ENCODE results near the gene ASAP2.

Gene ASAP2

DNA sequence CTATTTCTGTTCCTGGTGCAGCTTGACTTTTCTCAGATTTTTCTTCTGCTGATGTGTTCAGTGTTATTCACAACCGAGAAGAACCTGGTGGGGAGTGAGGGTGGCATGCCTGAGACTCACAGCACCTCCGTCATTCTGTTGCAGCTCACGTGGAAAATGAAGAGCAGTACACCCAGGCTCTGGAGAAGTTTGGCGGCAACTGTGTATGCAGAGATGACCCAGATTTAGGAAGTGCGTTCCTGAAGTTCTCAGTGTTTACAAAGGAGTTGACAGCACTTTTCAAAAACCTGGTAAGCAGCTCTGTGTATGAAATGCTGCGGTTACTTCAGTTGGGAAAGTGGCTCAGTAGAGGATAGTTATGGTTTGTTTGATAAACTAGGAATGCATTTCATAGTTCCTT lies 90.5 kb downstream of the ASAP2 start:
- no peak overlapping the region for H3K4me3 ChIP-seq (replicated peaks; ENCODE audit: low read depth, low read length)

DNA sequence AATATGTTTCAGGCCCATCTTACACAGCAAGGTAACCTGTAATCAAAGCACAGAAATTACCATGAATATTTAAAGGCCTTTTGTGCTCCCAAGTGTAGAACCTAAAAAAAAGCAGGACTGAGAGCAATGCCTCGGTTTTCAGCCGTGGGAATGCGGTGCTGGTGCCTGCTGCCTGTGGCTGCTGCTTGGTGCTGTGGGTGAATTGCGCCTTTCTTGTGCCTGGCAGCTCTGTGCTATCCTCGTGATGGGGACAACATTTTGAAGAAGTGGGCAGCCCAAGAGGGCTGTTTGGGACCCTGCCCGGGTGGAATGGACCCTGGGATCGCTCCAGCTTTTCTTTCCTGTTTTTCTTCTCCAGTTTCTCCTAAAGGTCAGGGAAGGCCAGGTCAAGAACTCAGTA lies 91.2 kb downstream of the ASAP2 start:
- DNase-seq (ENCODE audit: extremely low read depth, low read depth): no peak
- no peak overlapping the region for H3K4me3 ChIP-seq (replicated peaks; ENCODE audit: low read depth, low read length)
- TF ChIP-seq, protein P1, sequence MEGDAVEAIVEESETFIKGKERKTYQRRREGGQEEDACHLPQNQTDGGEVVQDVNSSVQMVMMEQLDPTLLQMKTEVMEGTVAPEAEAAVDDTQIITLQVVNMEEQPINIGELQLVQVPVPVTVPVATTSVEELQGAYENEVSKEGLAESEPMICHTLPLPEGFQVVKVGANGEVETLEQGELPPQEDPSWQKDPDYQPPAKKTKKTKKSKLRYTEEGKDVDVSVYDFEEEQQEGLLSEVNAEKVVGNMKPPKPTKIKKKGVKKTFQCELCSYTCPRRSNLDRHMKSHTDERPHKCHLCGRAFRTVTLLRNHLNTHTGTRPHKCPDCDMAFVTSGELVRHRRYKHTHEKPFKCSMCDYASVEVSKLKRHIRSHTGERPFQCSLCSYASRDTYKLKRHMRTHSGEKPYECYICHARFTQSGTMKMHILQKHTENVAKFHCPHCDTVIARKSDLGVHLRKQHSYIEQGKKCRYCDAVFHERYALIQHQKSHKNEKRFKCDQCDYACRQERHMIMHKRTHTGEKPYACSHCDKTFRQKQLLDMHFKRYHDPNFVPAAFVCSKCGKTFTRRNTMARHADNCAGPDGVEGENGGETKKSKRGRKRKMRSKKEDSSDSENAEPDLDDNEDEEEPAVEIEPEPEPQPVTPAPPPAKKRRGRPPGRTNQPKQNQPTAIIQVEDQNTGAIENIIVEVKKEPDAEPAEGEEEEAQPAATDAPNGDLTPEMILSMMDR (IDR thresholded peaks at IDR 0.05; ENCODE audit: low read depth, low read length, missing control alignments): no peak

More for the DNA sequence above, 90.5 kb downstream of the ASAP2 start:
- TF ChIP-seq, protein P1 (IDR thresholded peaks at IDR 0.05; ENCODE audit: low read depth, low read length, missing control alignments): no peak
- no peak for DNase-seq (ENCODE audit: extremely low read depth, low read depth)

DNA sequence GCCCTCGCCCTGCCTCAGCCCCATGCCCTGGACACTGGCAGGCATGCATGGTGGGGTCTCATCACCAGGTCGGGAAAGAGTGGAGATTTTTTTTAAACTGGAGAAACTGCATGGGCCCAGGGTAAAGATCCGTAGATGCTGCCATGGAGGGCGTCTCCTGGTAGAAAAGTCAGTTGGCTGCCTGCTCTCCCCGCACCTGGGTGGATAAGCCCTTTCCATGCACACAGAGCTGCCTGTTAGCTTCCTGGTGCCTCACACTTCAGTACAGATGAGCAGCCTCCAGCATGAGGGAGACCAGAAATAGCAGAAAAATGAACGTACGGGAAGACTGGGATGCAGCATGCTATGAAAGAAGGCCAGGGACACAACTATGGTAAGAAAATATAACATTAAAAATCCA lies 92.0 kb downstream of the ASAP2 start:
- no peak for DNase-seq (ENCODE audit: extremely low read depth, low read depth)
- H3K4me3 ChIP-seq (replicated peaks; ENCODE audit: low read depth, low read length): no peak overlapping the region
- TF ChIP-seq, protein P1 (IDR thresholded peaks at IDR 0.05; ENCODE audit: low read depth, low read length, missing control alignments): no peak

DNA sequence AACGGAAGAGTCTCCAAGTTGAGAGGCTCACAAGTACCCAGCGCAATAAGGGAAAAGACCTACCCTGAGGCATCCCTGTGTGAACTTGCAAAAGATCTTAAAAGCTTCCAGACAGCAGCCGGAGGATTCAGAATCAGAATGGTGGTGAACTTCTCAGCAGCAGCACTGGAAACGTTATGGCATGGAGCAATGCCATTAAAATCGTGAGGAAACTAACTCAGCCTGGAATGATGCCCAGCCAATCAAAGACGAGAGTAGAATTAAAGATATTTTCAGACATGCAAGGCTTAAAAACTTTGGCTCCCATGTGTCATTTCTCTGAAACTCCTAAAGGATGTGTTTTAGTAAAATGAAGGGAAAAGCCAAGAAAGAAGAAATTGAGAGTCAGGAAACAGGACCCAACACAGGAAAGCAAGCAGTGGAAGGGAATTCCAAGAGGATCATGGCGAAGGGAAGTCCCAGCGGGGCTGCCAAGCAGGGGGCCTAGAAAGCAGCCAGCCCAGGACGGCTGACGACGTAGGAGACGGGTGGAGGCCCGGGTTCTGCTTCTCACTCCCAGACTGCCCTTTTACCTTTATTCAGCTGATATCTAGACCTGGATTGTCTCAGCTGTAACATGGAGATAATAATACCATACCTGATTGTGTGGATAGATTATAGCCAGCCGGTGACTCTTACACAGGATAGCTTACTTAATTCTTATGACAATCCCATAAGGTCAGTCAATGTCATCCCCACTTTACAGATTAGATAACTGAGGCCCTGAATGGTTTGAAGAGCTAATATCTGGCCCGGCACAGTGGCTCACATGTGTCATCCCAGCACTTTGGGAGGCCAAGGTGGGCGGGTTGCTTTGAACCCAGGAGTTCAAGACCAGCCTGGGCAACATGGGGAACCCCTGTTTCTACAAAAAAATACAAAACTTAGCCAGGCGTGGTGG lies 92.8 kb downstream of the ASAP2 start:
- H3K4me3 ChIP-seq (replicated peaks; ENCODE audit: low read depth, low read length): no peak overlapping the region
- DNase-seq (ENCODE audit: extremely low read depth, low read depth): no peak
- TF ChIP-seq, protein P1 (IDR thresholded peaks at IDR 0.05; ENCODE audit: low read depth, low read length, missing control alignments): no peak

DNA sequence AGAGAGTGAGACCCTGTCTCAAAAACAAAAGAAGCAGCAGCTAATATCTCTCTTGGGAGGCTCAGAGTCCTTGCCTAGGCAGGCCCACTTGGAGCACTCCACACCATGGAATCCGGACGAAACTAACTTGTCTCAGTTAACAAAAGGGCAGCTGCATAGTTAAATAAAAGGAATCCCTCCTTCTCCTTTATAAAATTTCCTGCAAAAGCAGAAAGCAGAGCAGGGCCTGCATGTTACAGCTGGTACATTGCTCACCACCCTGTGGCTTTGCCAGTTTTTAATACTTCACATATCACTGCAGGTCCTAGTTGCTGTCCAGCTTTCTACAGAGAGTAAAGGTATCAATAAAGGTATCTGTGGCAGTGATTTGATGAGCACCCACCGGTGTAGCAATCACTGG lies 93.6 kb downstream of the ASAP2 start:
- DNase-seq (ENCODE audit: extremely low read depth, low read depth): no peak
- TF ChIP-seq, protein P1 (IDR thresholded peaks at IDR 0.05; ENCODE audit: low read depth, low read length, missing control alignments): no peak
- H3K4me3 ChIP-seq (replicated peaks; ENCODE audit: low read depth, low read length): no peak overlapping the region

DNA sequence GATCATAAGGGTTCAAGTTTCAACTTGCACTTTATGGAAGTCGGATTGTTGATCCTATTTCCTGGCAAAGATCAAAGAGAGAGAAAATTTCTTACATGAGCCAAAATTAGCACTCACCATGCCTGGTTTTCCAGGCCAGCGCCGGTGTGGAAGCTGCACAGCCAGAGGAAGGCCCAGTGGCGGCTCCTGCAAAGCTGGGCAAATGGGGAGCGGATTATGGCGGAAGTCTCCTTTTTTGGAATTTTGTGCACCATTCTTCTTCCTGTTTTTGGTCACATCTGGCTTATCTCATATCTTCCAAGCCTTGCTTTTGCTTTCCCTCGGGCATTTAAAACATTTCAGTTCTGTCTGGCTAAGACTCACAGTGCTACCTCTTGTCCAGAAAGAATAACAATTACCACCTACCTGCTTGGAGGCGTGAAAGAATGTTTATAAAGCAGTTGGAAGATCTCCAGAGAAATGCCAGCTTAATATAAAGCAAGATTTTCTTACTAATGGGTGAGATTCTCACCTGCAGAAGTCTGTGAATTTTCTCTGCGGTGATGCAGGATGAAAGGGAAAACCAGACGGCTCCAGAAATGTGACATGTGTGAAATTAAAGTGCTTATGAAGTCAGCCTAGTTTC lies 94.3 kb downstream of the ASAP2 start:
- H3K4me3 ChIP-seq (replicated peaks; ENCODE audit: low read depth, low read length): no peak overlapping the region
- TF ChIP-seq, protein P1 (IDR thresholded peaks at IDR 0.05; ENCODE audit: low read depth, low read length, missing control alignments): no peak
- no peak for DNase-seq (ENCODE audit: extremely low read depth, low read depth)

All from HFF-Myc (cell line).